ENCODE data around the gene GRK2.

- no peak for TF ChIP-seq POLR2A (IDR thresholded peaks at IDR 0.05; ENCODE audit: low read depth, low read length)
- TF ChIP-seq POLR2AphosphoS5 (IDR thresholded peaks at IDR 0.05; ENCODE audit: low read depth, low read length): no peak
- TF ChIP-seq SPI1 (IDR thresholded peaks at IDR 0.05; ENCODE audit: low read depth, low read length): no peak
- TF ChIP-seq POU2F2 (IDR thresholded peaks at IDR 0.05; ENCODE audit: low read depth, low read length): no peak
Measured at GRCh38 chr11:67320691-67321090, 54.4 kb downstream of the GRK2 start.
